NT2/D1 (cell line): ENCODE data around the gene NAALADL2.

Experiments used
- DNase-seq: peaks from one replicate; pipeline ENCODE4 v3.0.0-alpha.2; 2011; ENCODE audit warnings: low read depth, low spot score
- H3K27me3 ChIP-seq: 2 replicates; pipeline ENCODE4 v1.6.0; 2011; ENCODE audit warnings: mild to moderate bottlenecking; ENCODE audit not compliant: insufficient read length, insufficient read depth
- H3K36me3 ChIP-seq: 2 replicates; pipeline ENCODE4 v1.6.1; 2011; ENCODE audit warnings: mild to moderate bottlenecking, low read length, mixed read lengths; ENCODE audit not compliant: insufficient read depth, insufficient read length
- H3K4me1 ChIP-seq: 2 replicates; pipeline ENCODE4 v1.5.1; 2011; ENCODE audit not compliant: insufficient read depth, insufficient read length
- H3K4me3 ChIP-seq: 2 replicates; pipeline ENCODE4 v1.5.1; 2011; ENCODE audit warnings: low read depth; ENCODE audit not compliant: insufficient read length
- H3K9ac ChIP-seq: 2 replicates; pipeline ENCODE4 v1.6.0; 2011; ENCODE audit warnings: low read depth; ENCODE audit not compliant: insufficient read length
- H3K9me3 ChIP-seq: 2 replicates; pipeline ENCODE4 v1.5.1; 2011; ENCODE audit warnings: mild to moderate bottlenecking, low read length; ENCODE audit not compliant: insufficient read depth
- SUZ12 ChIP-seq: IDR thresholded peaks from 2 replicates; pipeline ENCODE4 v1.6.1; 2011; ENCODE audit not compliant: insufficient read length, insufficient read depth; ENCODE audit errors: extremely low read depth
- YY1 ChIP-seq: IDR thresholded peaks from 2 replicates; pipeline ENCODE4 v1.6.1; 2011; ENCODE audit not compliant: insufficient read length, insufficient read depth
- ZNF274 ChIP-seq: IDR thresholded peaks from 2 replicates; pipeline ENCODE4 v1.6.1; 2011; ENCODE audit warnings: mild to moderate bottlenecking, low read depth, low read length

NAALADL2 gene

GRCh38 chr3:175836617-175837016 lies 977.5 kb downstream of the NAALADL2 start:
- Histone ChIP-seq H3K36me3 (no peaks in the 10 kb centered on the region), H3K4me1 (no peaks in the 10 kb centered on the region), H3K4me3 (no peak overlapping the region), H3K9me3 (peaks cover 13% of the 10 kb centered on the region), H3K9ac (no peak overlapping the region), H3K27me3 (no peaks in the 10 kb centered on the region)
- TF ChIP-seq SUZ12, result no peak
- no peak for TF ChIP-seq YY1
- TF ChIP-seq ZNF274, result no peak
- DNase-seq, result peak; percentile 47

- no peak for TF ChIP-seq YY1
- TF ChIP-seq SUZ12, result no peak
- no peak for TF ChIP-seq ZNF274
- Histone ChIP-seq H3K27me3 (no peaks in the 10 kb centered on the region), H3K4me1 (no peaks in the 10 kb centered on the region), H3K4me3 (no peak overlapping the region), H3K9ac (no peak overlapping the region), H3K36me3 (no peaks in the 10 kb centered on the region), H3K9me3 (peaks cover 13% of the 10 kb centered on the region)
- no peak for DNase-seq
Observed at GRCh38 chr3:175837962-175838361, 978.8 kb downstream of the NAALADL2 start.

- Histone ChIP-seq H3K4me1 (no peaks in the 10 kb centered on the region), H3K9me3 (peaks cover 13% of the 10 kb centered on the region), H3K4me3 (no peak overlapping the region), H3K9ac (no peak overlapping the region), H3K36me3 (no peaks in the 10 kb centered on the region), H3K27me3 (no peaks in the 10 kb centered on the region)
- DNase-seq, result no peak
- TF ChIP-seq YY1 (no peak), ZNF274 (no peak), SUZ12 (no peak)
Observed at GRCh38 chr3:175839366-175840005, 980.4 kb downstream of the NAALADL2 start.

GRCh38 chr3:175851541-175851940 lies 992.4 kb downstream of the NAALADL2 start:
- H3K9me3 ChIP-seq, result no peaks in the 10 kb centered on the region
- TF ChIP-seq YY1 (no peak), ZNF274 (no peak), SUZ12 (no peak)
- no peaks in the 10 kb centered on the region for H3K36me3 ChIP-seq
- H3K4me1 ChIP-seq, result no peaks in the 10 kb centered on the region
- no peaks in the 10 kb centered on the region for H3K27me3 ChIP-seq
- no peak overlapping the region for H3K9ac ChIP-seq
- DNase-seq, result no peak
- H3K4me3 ChIP-seq, result no peak overlapping the region

GRCh38 chr3:175852560-175852959 lies 993.4 kb downstream of the NAALADL2 start:
- TF ChIP-seq SUZ12 (no peak), ZNF274 (no peak), YY1 (no peak)
- Histone ChIP-seq H3K9me3 (no peaks in the 10 kb centered on the region), H3K27me3 (no peaks in the 10 kb centered on the region), H3K4me1 (no peaks in the 10 kb centered on the region), H3K9ac (no peak overlapping the region), H3K4me3 (no peak overlapping the region), H3K36me3 (no peaks in the 10 kb centered on the region)
- DNase-seq, result no peak

- Histone ChIP-seq H3K27me3 (no peaks in the 10 kb centered on the region), H3K9ac (no peak overlapping the region), H3K9me3 (no peaks in the 10 kb centered on the region), H3K36me3 (no peaks in the 10 kb centered on the region), H3K4me3 (no peak overlapping the region), H3K4me1 (no peaks in the 10 kb centered on the region)
- TF ChIP-seq SUZ12 (no peak), YY1 (no peak), ZNF274 (no peak)
- DNase-seq, result no peak
Observed at GRCh38 chr3:175857666-175858270, 998.6 kb downstream of the NAALADL2 start.
